HG03108 (cell line): ENCODE measurements around the gene PGBD1.

Experiments used
- ATAC-seq: cut with Tn5 transposase; IDR thresholded peaks from one replicate; pipeline ENCODE4 v1.9.1; 2021; ENCODE audit warnings: moderate library complexity; ENCODE audit not compliant: unreplicated experiment

The PGBD1 gene

GRCh38 chr6:28281288-28282064 is at the start of gene PGBD1:
Gene PGBD1 (plus strand): TSS chr6:28281572. CDS start chr6:28283814, 2,242 bp downstream.
- ATAC-seq: peak; percentile 72

- ATAC-seq: no peak
These were observed 48.6 kb upstream of the PGBD1 start for GRCh38 chr6:28232785-28233184.

- no peak for ATAC-seq
These were observed 45.4 kb upstream of the PGBD1 start for GRCh38 chr6:28235912-28236452.

GRCh38 chr6:28239636-28240035 is 41.7 kb upstream of the PGBD1 start:
- ATAC-seq: no peak

- no peak for ATAC-seq
These were observed 40.9 kb upstream of the PGBD1 start for GRCh38 chr6:28240471-28240870.

GRCh38 chr6:28243946-28244345 is 37.4 kb upstream of the PGBD1 start:
- ATAC-seq: no peak

- no peak for ATAC-seq
These were observed 36.0 kb upstream of the PGBD1 start for GRCh38 chr6:28245206-28245941.

- ATAC-seq: no peak
These were observed 32.5 kb upstream of the PGBD1 start for GRCh38 chr6:28248916-28249315.

GRCh38 chr6:28250747-28251146 is 30.6 kb upstream of the PGBD1 start:
- ATAC-seq: no peak

GRCh38 chr6:28251661-28252008 is 29.7 kb upstream of the PGBD1 start:
- ATAC-seq: peak; percentile 22

- peak; percentile 82 for ATAC-seq
These were observed 29.1 kb upstream of the PGBD1 start, which contains the start of gene ZKSCAN4 for GRCh38 chr6:28252009-28252975. Gene ZKSCAN4 (minus strand): TSS chr6:28252269. CDS start chr6:28251980, 289 bp downstream.

GRCh38 chr6:28254121-28254519 is 27.3 kb upstream of the PGBD1 start:
- no peak for ATAC-seq

- no peak for ATAC-seq
These were observed 24.3 kb upstream of the PGBD1 start for GRCh38 chr6:28257042-28257441.

GRCh38 chr6:28258877-28259777 is 22.2 kb upstream of the PGBD1 start, which contains the start of gene NKAPL:
Gene NKAPL (plus strand): TSS chr6:28259297. CDS start chr6:28259372, 75 bp downstream.
- ATAC-seq: no peak

- no peak for ATAC-seq
These were observed 17.4 kb upstream of the PGBD1 start for GRCh38 chr6:28263922-28264321.

GRCh38 chr6:28264834-28265401 is 16.5 kb upstream of the PGBD1 start:
- no peak for ATAC-seq

- ATAC-seq: no peak
These were observed 14.8 kb upstream of the PGBD1 start for GRCh38 chr6:28266563-28266961.

- peak; percentile 91 for ATAC-seq
These were observed 14.2 kb upstream of the PGBD1 start, which contains the start of gene ZSCAN26 for GRCh38 chr6:28266962-28267694. Gene ZSCAN26 (plus strand): TSS chr6:28267143. CDS start chr6:28271920, 4,777 bp downstream.

GRCh38 chr6:28267695-28268059 is 13.7 kb upstream of the PGBD1 start:
- no peak for ATAC-seq
